Measurements from ENCODE around the gene MRTFA.

GRCh38 chr22:40476341-40476740, 160.2 kb downstream of the MRTFA start:
- TF ChIP-seq, protein P1, sequence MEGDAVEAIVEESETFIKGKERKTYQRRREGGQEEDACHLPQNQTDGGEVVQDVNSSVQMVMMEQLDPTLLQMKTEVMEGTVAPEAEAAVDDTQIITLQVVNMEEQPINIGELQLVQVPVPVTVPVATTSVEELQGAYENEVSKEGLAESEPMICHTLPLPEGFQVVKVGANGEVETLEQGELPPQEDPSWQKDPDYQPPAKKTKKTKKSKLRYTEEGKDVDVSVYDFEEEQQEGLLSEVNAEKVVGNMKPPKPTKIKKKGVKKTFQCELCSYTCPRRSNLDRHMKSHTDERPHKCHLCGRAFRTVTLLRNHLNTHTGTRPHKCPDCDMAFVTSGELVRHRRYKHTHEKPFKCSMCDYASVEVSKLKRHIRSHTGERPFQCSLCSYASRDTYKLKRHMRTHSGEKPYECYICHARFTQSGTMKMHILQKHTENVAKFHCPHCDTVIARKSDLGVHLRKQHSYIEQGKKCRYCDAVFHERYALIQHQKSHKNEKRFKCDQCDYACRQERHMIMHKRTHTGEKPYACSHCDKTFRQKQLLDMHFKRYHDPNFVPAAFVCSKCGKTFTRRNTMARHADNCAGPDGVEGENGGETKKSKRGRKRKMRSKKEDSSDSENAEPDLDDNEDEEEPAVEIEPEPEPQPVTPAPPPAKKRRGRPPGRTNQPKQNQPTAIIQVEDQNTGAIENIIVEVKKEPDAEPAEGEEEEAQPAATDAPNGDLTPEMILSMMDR (IDR thresholded peaks at IDR 0.05; ENCODE audit: low read depth, low read length, missing input control) = no peak
- TF ChIP-seq MAX (IDR thresholded peaks at IDR 0.05) (no peak), RAD21 (IDR thresholded peaks at IDR 0.05) (no peak), HNF4A (conservative IDR thresholded peaks at IDR 0.05) (no peak), GABPA (IDR thresholded peaks at IDR 0.05 in 1 of 2, conservative IDR thresholded peaks at IDR 0.05 in 1 of 2) (no peak), JUND (IDR thresholded peaks at IDR 0.05) (no peak), REST (IDR thresholded peaks at IDR 0.05) (no peak), FOXA1 (IDR thresholded peaks at IDR 0.05) (no peak), ATF3 (IDR thresholded peaks at IDR 0.05) (no peak), RXRA (IDR thresholded peaks at IDR 0.05) (no peak)
- TF ChIP-seq, protein P2, sequence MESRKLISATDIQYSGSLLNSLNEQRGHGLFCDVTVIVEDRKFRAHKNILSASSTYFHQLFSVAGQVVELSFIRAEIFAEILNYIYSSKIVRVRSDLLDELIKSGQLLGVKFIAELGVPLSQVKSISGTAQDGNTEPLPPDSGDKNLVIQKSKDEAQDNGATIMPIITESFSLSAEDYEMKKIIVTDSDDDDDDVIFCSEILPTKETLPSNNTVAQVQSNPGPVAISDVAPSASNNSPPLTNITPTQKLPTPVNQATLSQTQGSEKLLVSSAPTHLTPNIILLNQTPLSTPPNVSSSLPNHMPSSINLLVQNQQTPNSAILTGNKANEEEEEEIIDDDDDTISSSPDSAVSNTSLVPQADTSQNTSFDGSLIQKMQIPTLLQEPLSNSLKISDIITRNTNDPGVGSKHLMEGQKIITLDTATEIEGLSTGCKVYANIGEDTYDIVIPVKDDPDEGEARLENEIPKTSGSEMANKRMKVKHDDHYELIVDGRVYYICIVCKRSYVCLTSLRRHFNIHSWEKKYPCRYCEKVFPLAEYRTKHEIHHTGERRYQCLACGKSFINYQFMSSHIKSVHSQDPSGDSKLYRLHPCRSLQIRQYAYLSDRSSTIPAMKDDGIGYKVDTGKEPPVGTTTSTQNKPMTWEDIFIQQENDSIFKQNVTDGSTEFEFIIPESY (IDR thresholded peaks at IDR 0.05) = no peak
